GM23338 (cell line): ENCODE results near the gene FMN2. TPM values are rescaled to one million over a fixed set of nuclear protein-coding genes. Genes with fewer than 3 reads are reported as not detected.

ENCODE experiments used
- ATAC-seq: fragments of 200-7000 bp; cut with Tn5 transposase; 3 replicates; pipeline ENCODE4 v1.9.1; 2020
- DNase-seq: peaks from one replicate; pipeline ENCODE4 v3.0.0-alpha.2; 2015; ENCODE audit warnings: low spot score
- H2AFZ ChIP-seq: fragments of 200-600 bp; sonication (generic); 2 replicates; pipeline ENCODE4 v1.8.0; 2016; ENCODE audit warnings: antibody characterized with exemption, mild to moderate bottlenecking, moderate library complexity
- H3F3A ChIP-seq: fragments of 200-600 bp; sonication (generic); replicated peaks from 2 replicates; pipeline ENCODE4 v1.8.0; 2017; ENCODE audit warnings: antibody characterized with exemption, mixed run types, low read depth
- H3K27ac ChIP-seq: fragments of 200-600 bp; sonication (generic); 2 replicates; pipeline ENCODE4 v1.6.1; 2016; ENCODE audit warnings: low read depth
- H3K27me3 ChIP-seq: fragments of 200-600 bp; sonication (generic); 2 replicates; pipeline ENCODE4 v1.8.0; 2016; ENCODE audit warnings: mild to moderate bottlenecking, mixed run types, moderate library complexity; ENCODE audit not compliant: insufficient read depth
- H3K36me3 ChIP-seq: fragments of 200-600 bp; sonication (generic); 2 replicates; pipeline ENCODE4 v1.8.0; 2016; ENCODE audit warnings: mild to moderate bottlenecking; ENCODE audit not compliant: insufficient read depth
- H3K4me1 ChIP-seq: fragments of 200-600 bp; sonication (generic); 2 replicates; pipeline ENCODE4 v1.8.0; 2016; ENCODE audit warnings: mild to moderate bottlenecking, moderate library complexity; ENCODE audit not compliant: insufficient read depth
- H3K4me2 ChIP-seq: fragments of 200-600 bp; sonication (generic); 2 replicates; pipeline ENCODE4 v1.7.1; 2017; ENCODE audit warnings: mixed run types
- H3K4me3 ChIP-seq: fragments of 200-600 bp; sonication (generic); 2 replicates; pipeline ENCODE4 v1.6.1; 2016; ENCODE audit warnings: mixed run types
- H3K79me2 ChIP-seq: fragments of 200-600 bp; sonication (generic); replicated peaks from 2 replicates; pipeline ENCODE4 v1.8.0; 2017; ENCODE audit warnings: mild to moderate bottlenecking; ENCODE audit not compliant: insufficient read depth
- H3K9me2 ChIP-seq: fragments of 200-600 bp; sonication (generic); 2 replicates; pipeline ENCODE4 v1.8.0; 2017; ENCODE audit not compliant: insufficient read depth
- H4K20me1 ChIP-seq: fragments of 200-600 bp; sonication (generic); replicated peaks from 2 replicates; pipeline ENCODE4 v1.8.0; 2017; ENCODE audit warnings: mild to moderate bottlenecking; ENCODE audit not compliant: insufficient read depth
- H3K27ac Mint-ChIP-seq: 2 replicates; pipeline ENCODE4 v1.8.0; 2020; ENCODE audit warnings: inconsistent platforms, mild to moderate bottlenecking, moderate library complexity, mixed read lengths
- H3K27me3 Mint-ChIP-seq: 3 replicates; pipeline ENCODE4 v1.8.0; 2022; ENCODE audit warnings: low read depth, mild to moderate bottlenecking, moderate library complexity, mixed read lengths, inconsistent platforms; ENCODE audit not compliant: insufficient read depth, poor library complexity
- H3K36me3 Mint-ChIP-seq: 3 replicates; pipeline ENCODE4 v1.8.0; 2021; ENCODE audit warnings: low read depth, mild to moderate bottlenecking, inconsistent platforms, moderate library complexity, mixed read lengths
- H3K4me1 Mint-ChIP-seq: 3 replicates; pipeline ENCODE4 v1.8.0; 2020; ENCODE audit warnings: mild to moderate bottlenecking, inconsistent platforms, mixed read lengths
- H3K4me3 Mint-ChIP-seq: 3 replicates; pipeline ENCODE4 v1.8.0; 2021; ENCODE audit warnings: moderate library complexity, mild to moderate bottlenecking, inconsistent platforms, mixed read lengths
- H3K9me3 Mint-ChIP-seq: 3 replicates; pipeline ENCODE4 v1.8.0; 2020; ENCODE audit warnings: moderate library complexity, mild to moderate bottlenecking, inconsistent platforms, mixed read lengths
- CREB1 ChIP-seq: fragments of 250-450 bp; sonication (Bioruptor Pico); IDR thresholded peaks from 2 replicates; pipeline ENCODE4 v1.5.0; 2020; ENCODE audit warnings: low read depth, mild to moderate bottlenecking, moderate library complexity
- CTCF ChIP-seq, 2 experiments: fragments of 200-600 bp in 1 of 2; sonication (generic) in 1 of 2; conservative IDR thresholded peaks; 2 replicates each; pipeline versions ENCODE4 v1.5.1 to v1.6.1; 2016 to 2017; ENCODE audit warnings: antibody characterized with exemption in 2 of 2, low read depth in 2 of 2, mild to moderate bottlenecking in 2 of 2, moderate library complexity in 1 of 2
- EZH2 ChIP-seq: fragments of 200-600 bp; sonication (generic); IDR thresholded peaks from one replicate; pipeline ENCODE4 v1.8.0; 2017; ENCODE audit warnings: antibody characterized with exemption, mild to moderate bottlenecking, low read depth; ENCODE audit not compliant: unreplicated experiment
- EZH2phosphoT487 ChIP-seq: fragments of 200-600 bp; sonication (generic); IDR thresholded peaks from one replicate; pipeline ENCODE4 v1.8.1; 2018; ENCODE audit warnings: antibody characterized with exemption; ENCODE audit not compliant: unreplicated experiment
- JUNB ChIP-seq: IDR thresholded peaks from one replicate; pipeline ENCODE4 v1.6.1; 2016; ENCODE audit warnings: antibody characterized with exemption; ENCODE audit not compliant: unreplicated experiment
- NANOG ChIP-seq: IDR thresholded peaks from 2 replicates; pipeline ENCODE4 v1.6.1; 2016; ENCODE audit warnings: antibody characterized with exemption, borderline replicate concordance
- POLR2AphosphoS5 ChIP-seq: IDR thresholded peaks from 2 replicates; pipeline ENCODE4 v1.6.1; 2016; ENCODE audit warnings: antibody characterized with exemption, low read depth
- REST ChIP-seq: IDR thresholded peaks from one replicate; pipeline ENCODE4 v1.6.1; 2018; ENCODE audit warnings: antibody characterized with exemption; ENCODE audit not compliant: unreplicated experiment
- STAT1 ChIP-seq: IDR thresholded peaks from one replicate; pipeline ENCODE4 v1.6.1; 2016; ENCODE audit warnings: antibody characterized with exemption; ENCODE audit not compliant: unreplicated experiment
- ZNF114 ChIP-seq: fragments of 250-450 bp; sonication (Bioruptor Pico); IDR thresholded peaks from 2 replicates; pipeline ENCODE4 v1.5.0; 2020; ENCODE audit warnings: mild to moderate bottlenecking, moderate library complexity
- ZNF331 ChIP-seq: fragments of 250-450 bp; sonication (Bioruptor Pico); IDR thresholded peaks from 2 replicates; pipeline ENCODE4 v1.5.0; 2020; ENCODE audit warnings: low read depth, mild to moderate bottlenecking, moderate library complexity
- ZNF462 ChIP-seq: fragments of 250-450 bp; sonication (Bioruptor Pico); IDR thresholded peaks from 2 replicates; pipeline ENCODE4 v1.5.0; 2020; ENCODE audit warnings: mild to moderate bottlenecking, moderate library complexity
- polyA plus RNA-seq: library from polyadenylated mRNA; unstranded; fragments of >200 nt; fragmentation: Nextera tagmentation; extraction: Ambion mirVana; gene quantifications from 2 replicates; pipeline ENCODE4 v1.2.1, GENCODE V29; 2016
- total RNA-seq: library from RNA; depleted of rRNA; stranded (reverse); fragments of >200 nt; shearing (Covaris generic); gene quantifications from 2 replicates; pipeline ENCODE4 v1.2.3, GENCODE V29; 2014

The FMN2 gene
- total and polyA plus RNA-seq, 2 experiments from 2014 or later: 1.5 to 2.5 TPM

GRCh38 chr1:240409615-240410014, 317.9 kb downstream of the FMN2 start:
- H3F3A ChIP-seq: no peaks in the 10 kb centered on the region
- H3K4me3 Mint-ChIP-seq: no peak overlapping the region
- no peaks in the 10 kb centered on the region for H3K9me3 Mint-ChIP-seq
- ATAC-seq (no peak), DNase-seq (no peak)
- peaks cover 3% of the 10 kb centered on the region; the same call in 1 of the 3 replicates for H3K4me1 Mint-ChIP-seq
- TF ChIP-seq CREB1 (no peak), ZNF462 (CRISPR knock-in tag) (no peak), ZNF114 (CRISPR knock-in tag) (no peak), CTCF (conservative IDR thresholded peaks at IDR 0.05; ENCODE audit: low read depth in 2 of 2) (no peak), EZH2 (no peak), POLR2AphosphoS5 (no peak), EZH2phosphoT487 (no peak), STAT1 (no peak), JUNB (no peak), ZNF331 (CRISPR knock-in tag) (no peak), NANOG (no peak), REST (no peak)
- H3K27ac ChIP-seq: no peak overlapping the region
- H2AFZ ChIP-seq: no peak overlapping the region
- no peak overlapping the region for H3K27ac Mint-ChIP-seq
- H3K4me3 ChIP-seq: no peak overlapping the region
- H3K4me1 ChIP-seq: no peaks in the 10 kb centered on the region
- H3K36me3 Mint-ChIP-seq: no peaks in the 10 kb centered on the region
- H3K36me3 ChIP-seq: no peaks in the 10 kb centered on the region
- no peaks in the 10 kb centered on the region for H4K20me1 ChIP-seq
- no peaks in the 10 kb centered on the region for H3K27me3 Mint-ChIP-seq
- H3K79me2 ChIP-seq: no peaks in the 10 kb centered on the region
- no peak overlapping the region for H3K4me2 ChIP-seq
- H3K9me2 ChIP-seq: no peaks in the 10 kb centered on the region
- H3K27me3 ChIP-seq: no peaks in the 10 kb centered on the region
